Neuron (in vitro differentiated cells): Measurements from ENCODE around the gene MAP2K5.

Source experiments
- H2AFZ ChIP-seq: one replicate; pipeline ENCODE4 v1.6.1; 2013; ENCODE audit warnings: low read depth, mild to moderate bottlenecking, inconsistent platforms, low read length, moderate library complexity
- H3K27me3 ChIP-seq: one replicate; pipeline ENCODE4 v1.6.1; 2013; ENCODE audit warnings: low read length; ENCODE audit not compliant: insufficient read depth
- H3K36me3 ChIP-seq: one replicate; pipeline ENCODE4 v1.6.1; 2013; ENCODE audit warnings: low read length; ENCODE audit not compliant: insufficient read depth
- H3K4me1 ChIP-seq: one replicate; pipeline ENCODE4 v1.6.1; 2013; ENCODE audit warnings: low read length; ENCODE audit not compliant: insufficient read depth
- H3K4me3 ChIP-seq: 2 replicates; pipeline ENCODE4 v1.5.1; 2013; ENCODE audit warnings: mild to moderate bottlenecking, low read length, moderate library complexity
- H3K9me3 ChIP-seq: one replicate; pipeline ENCODE4 v1.6.1; 2013; ENCODE audit warnings: low read length

Gene MAP2K5

DNA sequence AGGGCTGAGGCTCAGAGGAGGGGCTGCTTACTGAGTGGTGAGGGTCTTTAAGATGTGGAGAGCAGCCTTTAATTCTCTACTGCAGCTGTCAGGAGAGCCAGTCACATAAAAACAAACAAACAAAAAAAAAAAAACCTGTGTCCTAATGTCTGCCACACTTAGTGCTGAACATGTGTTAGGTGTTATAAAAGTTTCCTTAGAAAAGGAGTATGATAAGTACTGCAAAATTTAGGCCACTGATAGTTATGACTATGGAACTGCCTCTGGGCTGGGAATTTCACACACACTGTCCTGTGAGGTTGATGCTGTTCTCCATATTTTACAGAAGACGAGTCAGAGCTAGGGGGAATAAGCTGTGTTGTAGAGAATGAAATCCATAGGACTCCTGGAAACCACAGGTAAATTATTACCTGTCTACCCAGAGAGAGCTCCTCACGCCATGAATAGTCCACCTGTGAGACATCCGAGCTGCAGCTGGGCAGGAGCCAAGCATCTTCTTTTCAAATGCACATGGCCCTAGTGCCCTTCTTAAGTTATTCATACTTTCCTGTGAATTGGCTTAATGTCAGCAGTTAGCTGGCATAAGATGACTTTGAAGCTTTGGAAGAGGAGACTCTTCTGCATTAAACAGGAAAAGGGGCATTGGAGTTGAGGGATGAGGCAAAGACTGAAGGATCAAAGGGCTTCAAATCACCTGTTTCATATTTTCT, 248.3 kb downstream of the MAP2K5 start:
- Histone ChIP-seq H3K4me3 (no peak overlapping the region), H3K4me1 (peaks cover 8% of the 10 kb centered on the region), H3K36me3 (no peaks in the 10 kb centered on the region), H2AFZ (no peak overlapping the region), H3K27me3 (no peaks in the 10 kb centered on the region), H3K9me3 (peaks cover 3% of the 10 kb centered on the region)

DNA sequence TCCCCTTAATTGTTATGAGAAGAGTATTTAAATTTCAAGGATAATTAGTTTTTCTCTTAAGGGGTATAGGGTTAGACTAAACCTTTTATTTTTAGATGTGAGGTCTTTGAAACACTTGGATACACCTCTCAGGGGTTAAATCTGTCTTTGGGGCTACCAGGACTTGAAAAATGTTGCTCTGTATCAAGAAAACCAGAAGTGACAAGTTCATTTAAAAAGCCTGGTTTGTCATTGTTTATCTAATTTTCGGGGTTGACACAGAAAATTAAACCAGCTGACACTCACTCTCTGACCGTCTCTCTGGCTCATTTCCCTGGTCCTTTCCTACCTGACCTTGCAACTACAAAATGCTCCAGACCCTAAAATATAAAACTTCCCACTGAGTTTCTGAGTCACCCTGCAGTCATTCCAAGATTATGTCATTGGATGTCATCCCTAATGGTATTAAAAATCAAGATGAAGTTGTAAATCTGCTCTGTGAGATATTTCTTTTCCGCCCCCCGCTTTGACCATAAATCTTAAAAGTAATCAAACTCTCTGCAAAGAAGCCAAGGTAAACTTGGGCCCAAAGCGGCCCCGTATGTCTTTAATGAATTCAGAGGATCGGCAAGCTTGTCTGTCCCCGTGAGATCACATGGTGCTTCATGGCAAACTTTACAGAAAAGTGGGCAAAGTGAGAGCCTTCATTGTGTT, 249.9 kb downstream of the MAP2K5 start:
- Histone ChIP-seq H3K9me3 (peaks cover 3% of the 10 kb centered on the region), H3K36me3 (no peaks in the 10 kb centered on the region), H2AFZ (no peak overlapping the region), H3K4me3 (no peak overlapping the region), H3K4me1 (peaks cover 2% of the 10 kb centered on the region), H3K27me3 (no peaks in the 10 kb centered on the region)

DNA sequence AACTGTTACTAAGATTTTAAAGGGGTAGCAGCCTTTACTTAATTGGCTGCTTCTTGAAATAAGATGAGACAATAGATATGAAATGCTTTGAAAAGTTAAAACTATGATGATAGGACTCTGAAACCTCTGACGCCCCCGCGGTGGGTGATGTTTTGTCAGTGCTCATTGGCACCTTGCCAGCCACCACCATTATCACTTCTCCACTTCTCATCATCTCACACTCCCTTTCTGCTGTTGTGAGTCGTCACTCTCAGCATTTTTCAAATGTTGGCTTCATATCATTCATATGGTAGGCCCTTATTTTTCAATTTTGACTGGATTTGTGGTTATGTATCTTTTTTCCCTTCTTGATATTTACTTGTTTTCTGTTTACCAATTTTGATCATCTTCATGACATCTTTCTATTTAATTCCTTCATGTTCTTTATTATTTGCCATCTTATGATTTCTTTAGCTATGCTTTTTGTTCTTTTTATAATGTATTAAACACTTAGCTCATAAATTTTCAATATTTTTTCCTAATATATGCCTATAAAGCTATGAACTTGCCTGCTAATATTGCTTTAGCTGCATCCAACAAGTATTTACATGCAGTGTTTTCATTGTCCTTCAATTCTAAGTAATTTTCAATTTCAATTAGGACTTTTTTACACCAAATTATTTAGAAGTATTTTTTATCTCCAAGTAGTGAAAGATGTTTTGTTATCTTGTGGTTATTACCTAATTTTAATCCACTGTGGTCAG, 252.5 kb downstream of the MAP2K5 start:
- Histone ChIP-seq H3K4me3 (no peak overlapping the region), H3K36me3 (no peaks in the 10 kb centered on the region), H3K9me3 (peaks cover 3% of the 10 kb centered on the region), H3K4me1 (peaks cover 2% of the 10 kb centered on the region), H3K27me3 (no peaks in the 10 kb centered on the region), H2AFZ (no peak overlapping the region)

DNA sequence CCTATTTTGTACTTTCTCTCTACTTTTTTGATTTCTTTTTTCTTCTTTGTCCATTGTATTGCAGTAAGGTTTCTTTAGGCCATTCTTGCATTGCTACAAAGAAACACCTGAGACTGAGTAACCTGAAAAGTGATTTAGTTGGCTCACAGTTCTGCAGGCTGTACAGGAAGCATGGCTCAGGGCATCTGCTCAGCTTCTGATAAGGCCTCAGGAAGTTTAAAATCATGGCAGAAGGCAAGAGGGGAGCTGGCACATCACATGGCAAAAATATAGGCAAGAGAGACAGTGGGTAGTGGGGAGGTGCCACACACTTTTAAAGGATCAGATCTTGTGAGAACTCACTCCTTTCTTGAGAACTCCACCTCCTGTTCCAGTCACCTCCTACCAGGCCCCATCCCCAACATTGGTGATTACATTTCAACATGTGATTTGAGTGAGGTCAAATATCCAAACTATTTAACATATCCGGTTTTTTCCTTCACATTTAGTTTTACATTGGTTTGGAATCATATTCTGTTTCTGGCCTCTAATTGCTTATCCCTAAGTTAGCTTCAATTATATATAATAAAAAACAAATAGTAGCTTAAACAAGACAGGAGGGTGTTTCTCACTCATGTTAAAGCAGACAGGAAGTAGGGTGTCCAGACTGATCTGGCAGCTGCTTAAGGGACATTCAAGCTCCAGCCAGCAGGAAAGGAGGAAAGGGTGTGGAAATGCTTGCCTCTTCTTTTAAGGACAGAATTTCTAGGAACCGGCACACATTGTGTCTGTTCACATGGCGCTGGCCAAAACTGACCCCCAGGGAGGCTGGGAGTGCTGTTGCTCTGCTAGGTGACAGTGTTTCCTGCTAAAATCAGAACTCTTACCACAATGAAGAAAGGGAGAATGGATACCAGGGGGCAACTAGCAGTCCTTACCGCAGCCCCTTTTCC, 254.0 kb downstream of the MAP2K5 start:
- no peaks in the 10 kb centered on the region for H3K36me3 ChIP-seq
- no peak overlapping the region for H2AFZ ChIP-seq
- H3K4me1 ChIP-seq = peaks cover 2% of the 10 kb centered on the region
- no peak overlapping the region for H3K4me3 ChIP-seq
- peaks cover 3% of the 10 kb centered on the region for H3K9me3 ChIP-seq
- H3K27me3 ChIP-seq = no peaks in the 10 kb centered on the region

DNA sequence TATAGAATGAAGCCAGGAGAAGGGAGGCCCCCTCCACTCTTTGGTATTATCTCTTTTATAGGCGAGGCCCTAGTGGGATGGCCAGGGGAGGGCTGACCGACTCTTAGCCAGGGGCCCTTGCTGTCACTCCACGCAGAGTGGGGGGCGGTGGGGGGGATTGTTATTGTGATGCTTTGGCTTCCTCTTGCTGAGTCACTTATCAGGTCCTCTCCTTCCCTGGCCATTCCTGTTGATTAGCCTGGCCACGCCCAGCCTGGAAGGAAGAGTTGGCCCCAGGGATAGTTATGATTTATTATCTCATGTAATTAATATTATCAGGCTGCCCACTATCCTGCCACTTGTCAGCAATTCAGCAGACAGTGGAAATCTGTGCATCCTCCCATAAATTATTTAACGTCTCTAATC, 257.3 kb downstream of the MAP2K5 start:
- Histone ChIP-seq H2AFZ (no peak overlapping the region), H3K4me3 (no peak overlapping the region), H3K9me3 (peaks cover 1% of the 10 kb centered on the region), H3K27me3 (no peaks in the 10 kb centered on the region), H3K4me1 (peaks cover 9% of the 10 kb centered on the region), H3K36me3 (no peaks in the 10 kb centered on the region)

DNA sequence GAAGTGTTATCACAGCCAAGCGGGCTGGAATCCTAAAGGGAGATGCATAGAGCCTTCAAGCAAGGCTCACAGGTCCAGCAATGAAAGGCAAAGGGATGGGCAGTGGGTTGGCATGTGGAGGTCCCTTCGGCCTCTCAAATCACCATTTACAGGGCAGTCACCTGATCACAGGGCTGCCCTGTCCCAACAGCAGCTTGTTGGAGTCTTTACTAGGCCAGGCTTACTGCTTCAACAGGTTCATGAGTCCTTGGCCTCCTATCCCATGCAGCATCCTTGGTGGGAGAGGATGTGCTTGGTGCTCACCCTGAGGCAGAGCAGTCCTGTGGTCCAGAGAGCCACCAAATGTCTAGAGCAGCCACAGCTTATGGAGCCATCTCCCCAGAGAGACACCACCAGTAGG, 258.6 kb downstream of the MAP2K5 start:
- no peaks in the 10 kb centered on the region for H3K9me3 ChIP-seq
- peaks cover 13% of the 10 kb centered on the region for H3K4me1 ChIP-seq
- H2AFZ ChIP-seq = no peak overlapping the region
- H3K4me3 ChIP-seq = no peak overlapping the region
- no peaks in the 10 kb centered on the region for H3K27me3 ChIP-seq
- H3K36me3 ChIP-seq = no peaks in the 10 kb centered on the region

DNA sequence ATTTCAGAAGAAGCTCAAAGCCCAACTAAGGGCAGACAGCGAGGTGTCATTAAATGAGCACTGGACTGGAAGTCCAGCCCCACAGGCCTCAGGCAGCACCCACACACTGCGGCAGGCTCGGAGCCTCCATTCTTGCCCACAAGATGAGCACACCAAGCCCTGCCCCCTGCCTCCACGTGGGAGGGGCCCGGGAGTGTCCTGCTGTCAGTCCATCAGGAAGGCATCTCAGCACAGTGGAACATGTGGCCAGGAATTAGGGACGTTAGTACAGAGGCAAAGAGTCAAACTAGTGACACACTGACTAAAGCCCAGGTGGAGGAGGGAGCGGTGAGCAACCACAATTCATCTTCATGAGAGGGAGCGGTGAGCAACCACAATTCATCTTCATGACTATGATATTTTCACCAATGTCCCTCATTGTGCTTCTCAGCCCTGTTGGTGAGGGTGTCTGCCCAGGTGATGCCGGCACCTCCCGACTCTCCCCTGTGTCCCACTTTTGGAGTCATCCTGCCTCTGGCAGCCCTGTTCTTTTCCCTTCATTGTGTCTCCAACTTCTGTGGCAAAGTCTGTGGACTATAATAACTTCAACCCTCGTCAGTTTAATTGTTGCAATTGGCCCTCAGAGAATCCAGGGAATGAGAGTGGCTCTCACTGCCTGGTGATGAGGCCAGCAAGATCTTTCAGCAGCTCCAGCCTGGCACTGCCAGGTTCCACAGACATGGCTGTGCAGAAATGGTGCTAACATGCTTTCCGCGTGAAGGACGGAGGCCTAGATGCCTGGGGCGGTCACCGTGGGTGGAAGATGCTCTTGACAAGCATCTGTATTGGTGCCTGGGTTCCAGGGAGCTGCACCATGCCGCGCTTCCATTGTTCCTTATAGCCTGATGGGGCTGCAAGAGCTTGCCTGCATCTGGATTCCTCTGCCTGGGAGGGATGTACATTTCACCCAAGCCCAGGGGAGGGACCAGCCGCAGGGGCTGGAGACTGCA, 259.7 kb downstream of the MAP2K5 start:
- Histone ChIP-seq H3K4me3 (no peak overlapping the region), H3K27me3 (no peaks in the 10 kb centered on the region), H3K36me3 (no peaks in the 10 kb centered on the region), H2AFZ (no peak overlapping the region), H3K9me3 (no peaks in the 10 kb centered on the region), H3K4me1 (peaks cover 13% of the 10 kb centered on the region)

DNA sequence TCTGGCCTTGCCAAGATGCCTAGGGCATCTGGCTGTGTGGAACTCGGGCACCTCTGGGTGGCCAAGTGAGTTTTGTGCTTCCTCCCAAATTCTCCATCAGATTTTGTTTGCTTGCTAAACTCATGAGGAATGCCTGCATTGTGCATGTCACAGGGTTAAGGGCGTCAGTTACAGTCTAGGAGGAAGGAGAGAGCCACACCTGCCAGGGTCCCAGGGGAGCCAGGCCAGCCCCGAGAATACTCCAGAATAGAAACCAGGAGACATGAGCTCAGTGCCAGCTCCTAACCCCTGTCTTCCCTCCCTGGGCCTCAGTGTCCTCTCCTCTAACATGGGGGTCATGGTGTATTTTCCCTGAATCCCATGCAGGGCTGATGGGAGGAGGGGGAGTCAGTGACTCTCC, 260.8 kb downstream of the MAP2K5 start:
- H3K9me3 ChIP-seq = no peaks in the 10 kb centered on the region
- H2AFZ ChIP-seq = no peak overlapping the region
- H3K27me3 ChIP-seq = no peaks in the 10 kb centered on the region
- no peak overlapping the region for H3K4me3 ChIP-seq
- H3K4me1 ChIP-seq = peaks cover 13% of the 10 kb centered on the region
- no peaks in the 10 kb centered on the region for H3K36me3 ChIP-seq

DNA sequence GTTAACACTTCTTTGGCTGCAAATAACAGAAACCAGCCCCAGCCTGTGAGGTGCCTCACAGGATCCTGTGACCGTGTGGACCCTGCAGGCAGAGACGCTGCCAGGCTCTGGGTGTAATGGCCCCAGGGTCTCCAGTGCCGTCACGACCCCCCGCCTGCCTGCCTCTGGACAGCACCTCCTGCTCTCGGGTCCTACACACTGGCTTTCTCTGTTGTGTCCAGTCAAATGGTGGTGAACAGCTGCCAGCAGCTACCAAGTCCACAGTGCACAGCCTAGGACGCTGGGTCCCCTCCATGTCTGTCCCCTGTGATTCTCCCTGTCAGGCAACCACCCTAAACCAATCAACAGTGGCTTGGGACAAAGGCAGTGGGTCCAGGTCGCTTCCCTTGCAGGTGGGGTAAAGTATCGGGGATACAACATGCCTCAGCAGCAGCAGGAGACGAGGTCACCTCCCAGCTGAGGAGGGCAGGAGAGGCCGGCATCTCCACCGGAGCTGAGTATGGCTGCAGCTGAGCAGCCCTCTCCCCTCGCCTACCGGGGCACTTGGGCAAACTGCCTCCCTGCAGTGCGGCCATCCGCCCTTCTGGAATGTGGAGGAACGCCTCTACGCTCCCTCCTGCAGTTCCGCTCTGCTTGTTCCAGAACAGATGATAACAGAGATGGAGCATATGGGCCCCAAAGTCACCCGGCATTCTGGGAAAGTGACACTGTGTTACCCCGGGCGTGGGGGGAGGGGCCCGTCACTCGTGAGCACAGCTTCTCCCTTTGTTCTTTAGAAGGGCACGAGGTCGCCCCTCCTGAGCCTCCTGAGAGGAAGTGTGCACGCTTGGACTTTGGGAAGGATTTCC, 261.7 kb downstream of the MAP2K5 start:
- Histone ChIP-seq H2AFZ (no peak overlapping the region), H3K4me3 (no peak overlapping the region), H3K4me1 (peaks cover 13% of the 10 kb centered on the region), H3K9me3 (no peaks in the 10 kb centered on the region), H3K36me3 (no peaks in the 10 kb centered on the region), H3K27me3 (no peaks in the 10 kb centered on the region)

DNA sequence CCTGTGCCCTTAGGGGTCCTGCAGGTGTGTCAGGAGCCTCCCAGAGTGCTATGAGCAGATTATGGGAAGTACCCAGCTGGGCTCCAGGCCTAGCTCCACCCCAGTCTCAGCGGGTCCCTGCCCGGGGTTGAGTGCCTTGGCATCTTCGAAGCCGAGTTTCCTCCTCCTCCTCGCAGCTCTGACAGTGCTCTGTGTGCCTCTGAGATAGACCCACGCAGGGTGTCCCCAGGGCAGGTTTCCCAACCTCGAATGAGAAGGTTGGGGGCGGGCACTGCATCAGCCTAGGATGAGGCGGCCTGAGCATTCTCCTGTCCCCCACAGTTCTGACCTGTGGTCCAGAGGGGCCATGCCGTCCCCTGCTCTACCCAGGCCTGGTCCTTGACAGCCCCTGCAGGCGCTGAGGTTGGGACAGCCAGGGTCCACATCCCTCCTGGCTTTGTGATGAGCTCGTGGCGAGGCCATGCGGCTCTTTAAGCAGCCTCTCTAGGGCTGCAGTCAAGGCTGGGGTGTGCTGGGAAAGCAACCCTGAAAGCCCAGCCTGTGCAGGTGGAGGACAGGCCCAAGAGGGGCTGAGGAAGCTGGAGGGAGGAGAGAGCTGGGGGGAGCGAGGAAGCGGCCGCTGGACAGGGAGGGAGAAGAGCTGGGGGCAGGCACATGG, 262.6 kb downstream of the MAP2K5 start:
- Histone ChIP-seq H2AFZ (no peak overlapping the region), H3K4me1 (peaks cover 13% of the 10 kb centered on the region), H3K4me3 (no peak overlapping the region), H3K36me3 (no peaks in the 10 kb centered on the region), H3K9me3 (no peaks in the 10 kb centered on the region), H3K27me3 (no peaks in the 10 kb centered on the region)
